ENCODE data around the gene LRRC14B. TPM values are rescaled to one million over a fixed set of nuclear protein-coding genes. Genes with fewer than 3 reads are reported as not detected.
"Not testable (repeated sequence)": the region's sequence is repeated elsewhere in the genome, so short reads cannot be mapped to it uniquely, and the experiment has no call there.

The LRRC14B gene
- total RNA-seq, 2 experiments from 2014 or later: 0.17 TPM; not detected in 1

- ChIA-PET CTCF (no interaction called here), POLR2A (no interaction called here)
- no peaks in the 10 kb centered on the region for H3K36me3 Mint-ChIP-seq (ENCODE audit: low read depth)
- no peak overlapping the region for H3K27ac Mint-ChIP-seq
- no peaks in the 10 kb centered on the region for H3K27me3 Mint-ChIP-seq
- H3K9me3 Mint-ChIP-seq: peaks cover 2% of the 10 kb centered on the region
- no peaks in the 10 kb centered on the region for H3K4me1 Mint-ChIP-seq
- DNase-seq: no peak
- H3K4me3 Mint-ChIP-seq: no peak overlapping the region
Observed at GRCh38 chr5:163338-163620, 28.0 kb upstream of the LRRC14B start.

- H3K27ac Mint-ChIP-seq: no peak overlapping the region
- POLR2A ChIA-PET: no interaction called here
- H3K4me3 Mint-ChIP-seq: no peak overlapping the region
- H3K36me3 Mint-ChIP-seq (ENCODE audit: low read depth): no peaks in the 10 kb centered on the region
- H3K9me3 Mint-ChIP-seq: peaks cover 2% of the 10 kb centered on the region
- no peaks in the 10 kb centered on the region for H3K4me1 Mint-ChIP-seq
- CTCF ChIA-PET: no interaction called here
- H3K27me3 Mint-ChIP-seq: no peaks in the 10 kb centered on the region
- DNase-seq: no peak
Observed at GRCh38 chr5:163841-164240, 27.5 kb upstream of the LRRC14B start.

GRCh38 chr5:164244-164643, 27.1 kb upstream of the LRRC14B start:
- Mint-ChIP-seq H3K27me3 (no peaks in the 10 kb centered on the region), H3K9me3 (peaks cover 2% of the 10 kb centered on the region), H3K4me3 (no peak overlapping the region), H3K27ac (no peak overlapping the region), H3K36me3 (ENCODE audit: low read depth) (no peaks in the 10 kb centered on the region), H3K4me1 (no peaks in the 10 kb centered on the region)
- POLR2A ChIA-PET: no interaction called here
- CTCF ChIA-PET: no interaction called here
- DNase-seq: no peak

GRCh38 chr5:164783-165182, 26.5 kb upstream of the LRRC14B start:
- H3K9me3 Mint-ChIP-seq; H3K36me3 Mint-ChIP-seq (ENCODE audit: low read depth); H3K27ac Mint-ChIP-seq; H3K4me3 Mint-ChIP-seq; DNase-seq; POLR2A ChIA-PET; CTCF ChIA-PET; H3K4me1 Mint-ChIP-seq; H3K27me3 Mint-ChIP-seq: not testable (repeated sequence)

GRCh38 chr5:166441-167372, 24.6 kb upstream of the LRRC14B start:
- H3K27ac Mint-ChIP-seq: peak overlapping the region; percentile 69
- no peaks in the 10 kb centered on the region for H3K4me1 Mint-ChIP-seq
- ChIA-PET CTCF (no interaction called here), POLR2A (interaction anchor here (0.6 kb wide), 1 partner anchor 55 kb away, joined by 3 read pairs; no protein-coding TSS in a partner anchor)
- H3K36me3 Mint-ChIP-seq (ENCODE audit: low read depth): no peaks in the 10 kb centered on the region
- H3K9me3 Mint-ChIP-seq: peaks cover 2% of the 10 kb centered on the region
- H3K4me3 Mint-ChIP-seq: no peak overlapping the region
- H3K27me3 Mint-ChIP-seq: no peaks in the 10 kb centered on the region
- DNase-seq: no peak

- POLR2A ChIA-PET: interaction anchor here (0.6 kb wide), 1 partner anchor 56 kb away, joined by 3 read pairs; no protein-coding TSS in a partner anchor
- Mint-ChIP-seq H3K4me3 (no peak overlapping the region), H3K9me3 (peaks cover 2% of the 10 kb centered on the region), H3K27me3 (no peaks in the 10 kb centered on the region), H3K4me1 (no peaks in the 10 kb centered on the region), H3K27ac (no peak overlapping the region), H3K36me3 (ENCODE audit: low read depth) (no peaks in the 10 kb centered on the region)
- DNase-seq: no peak
- CTCF ChIA-PET: no interaction called here
Observed at GRCh38 chr5:167511-167910, 23.8 kb upstream of the LRRC14B start.

- peaks cover 2% of the 10 kb centered on the region for H3K9me3 Mint-ChIP-seq
- POLR2A ChIA-PET: no interaction called here
- CTCF ChIA-PET: interaction anchor here (0.6 kb wide), 1 partner anchor 829 kb away, joined by 3 read pairs; no protein-coding TSS in a partner anchor
- no peak overlapping the region for H3K4me3 Mint-ChIP-seq
- no peaks in the 10 kb centered on the region for H3K36me3 Mint-ChIP-seq (ENCODE audit: low read depth)
- no peak for DNase-seq
- H3K4me1 Mint-ChIP-seq: no peaks in the 10 kb centered on the region
- no peak overlapping the region for H3K27ac Mint-ChIP-seq
- H3K27me3 Mint-ChIP-seq: no peaks in the 10 kb centered on the region
Observed at GRCh38 chr5:167982-168660, 23.2 kb upstream of the LRRC14B start.

- Mint-ChIP-seq H3K9me3 (peaks cover under 1% of the 10 kb centered on the region), H3K4me3 (no peak overlapping the region), H3K27ac (no peak overlapping the region), H3K4me1 (no peaks in the 10 kb centered on the region), H3K36me3 (ENCODE audit: low read depth) (no peaks in the 10 kb centered on the region), H3K27me3 (no peaks in the 10 kb centered on the region)
- ChIA-PET POLR2A (no interaction called here), CTCF (no interaction called here)
- DNase-seq: no peak
Observed at GRCh38 chr5:169071-169727, 22.1 kb upstream of the LRRC14B start.

GRCh38 chr5:169728-170094, 21.6 kb upstream of the LRRC14B start:
- CTCF ChIA-PET: no interaction called here
- POLR2A ChIA-PET: no interaction called here

GRCh38 chr5:170971-171800, 20.1 kb upstream of the LRRC14B start:
- CTCF ChIA-PET: no interaction called here
- Mint-ChIP-seq H3K4me1 (no peaks in the 10 kb centered on the region), H3K36me3 (ENCODE audit: low read depth) (no peaks in the 10 kb centered on the region)

More at GRCh38 chr5:169728-170094, 21.6 kb upstream of the LRRC14B start:
- no peak overlapping the region for H3K27ac Mint-ChIP-seq
- H3K36me3 Mint-ChIP-seq (ENCODE audit: low read depth): no peaks in the 10 kb centered on the region
- H3K27me3 Mint-ChIP-seq: no peaks in the 10 kb centered on the region
- H3K4me3 Mint-ChIP-seq: no peak overlapping the region
- H3K4me1 Mint-ChIP-seq: no peaks in the 10 kb centered on the region
- no peak for DNase-seq
- no peaks in the 10 kb centered on the region for H3K9me3 Mint-ChIP-seq

GRCh38 chr5:171801-172331, 19.4 kb upstream of the LRRC14B start:
- ChIA-PET POLR2A (no interaction called here), CTCF (no interaction called here)
- Mint-ChIP-seq H3K36me3 (ENCODE audit: low read depth) (no peaks in the 10 kb centered on the region), H3K4me1 (no peaks in the 10 kb centered on the region), H3K27ac (no peak overlapping the region), H3K27me3 (no peaks in the 10 kb centered on the region), H3K4me3 (no peak overlapping the region), H3K9me3 (no peaks in the 10 kb centered on the region)
- DNase-seq: no peak

More at GRCh38 chr5:170971-171800, 20.1 kb upstream of the LRRC14B start:
- Mint-ChIP-seq H3K27ac (no peak overlapping the region), H3K4me3 (no peak overlapping the region), H3K27me3 (no peaks in the 10 kb centered on the region), H3K9me3 (no peaks in the 10 kb centered on the region)
- no peak for DNase-seq
- POLR2A ChIA-PET: no interaction called here

- no peak overlapping the region for H3K27ac Mint-ChIP-seq
- no peak for DNase-seq
- H3K27me3 Mint-ChIP-seq: peaks cover 4% of the 10 kb centered on the region
- no peak overlapping the region for H3K4me3 Mint-ChIP-seq
- CTCF ChIA-PET: no interaction called here
- no peaks in the 10 kb centered on the region for H3K4me1 Mint-ChIP-seq
- POLR2A ChIA-PET: no interaction called here
- no peaks in the 10 kb centered on the region for H3K36me3 Mint-ChIP-seq (ENCODE audit: low read depth)
- no peaks in the 10 kb centered on the region for H3K9me3 Mint-ChIP-seq
Observed at GRCh38 chr5:172421-172820, 18.9 kb upstream of the LRRC14B start.
